Right ventricle myocardium inferior (tissue), 1 donor: ENCODE results near the gene DNAAF6. TPM values are rescaled to one million over a fixed set of nuclear protein-coding genes. Genes with fewer than 3 reads are reported as not detected.
"Not testable (repeated sequence)": the region's sequence is repeated elsewhere in the genome, so short reads cannot be mapped to it uniquely, and the experiment has no call there.

Source experiments
- ATAC-seq: fragments of 200-7000 bp; cut with Tn5 transposase; one replicate; pipeline ENCODE4 v1.9.1; 2020; ENCODE audit warnings: mild to moderate bottlenecking, moderate library complexity
- DNase-seq: peaks from one replicate; pipeline ENCODE4 v3.0.0; 2021; ENCODE audit errors: missing footprints
- intact Hi-C: fragments of 100-400 bp; cut with DNase I; formaldehyde crosslinking; loops from one replicate; pipeline ENCODE4 v1.11.0; 2022
- long read RNA-seq: library from polyadenylated mRNA; unstranded; transcript quantifications from one replicate; pipeline ENCODE4 v2.0.0, GENCODE V29; 2021
- total RNA-seq: library from RNA; stranded (reverse); fragmentation: NEBNext Ultra II Directional; extraction: Animal tissue kit (Norgen Biotek cat#: 25700); gene quantifications from one replicate; pipeline ENCODE4 v1.2.1, GENCODE V29; 2021
- donor health status: DM: no; HTN: yes; CAD: no; lungs with severe emphysema.

Gene DNAAF6
- not detected for total RNA-seq
- long read RNA-seq: 0 reads

GRCh38 chrX:107205770-107206696 is at the start of gene DNAAF6, which contains the start of gene NUP62CL:
TSS of gene DNAAF6 (plus strand) at chrX:107206611. CDS start at chrX:107212876, 6,265 bp downstream.
TSS of gene NUP62CL (minus strand) at chrX:107206433. CDS start at chrX:107175146, 31,287 bp downstream.
- ATAC-seq (peak; percentile 83), DNase-seq (peak; percentile 69)
- intact Hi-C loops: no loop called here

- DNase-seq, ATAC-seq, intact Hi-C loops: not testable (repeated sequence)
These were observed 48.8 kb upstream of the DNAAF6 start for GRCh38 chrX:107157618-107158017.

DNA sequence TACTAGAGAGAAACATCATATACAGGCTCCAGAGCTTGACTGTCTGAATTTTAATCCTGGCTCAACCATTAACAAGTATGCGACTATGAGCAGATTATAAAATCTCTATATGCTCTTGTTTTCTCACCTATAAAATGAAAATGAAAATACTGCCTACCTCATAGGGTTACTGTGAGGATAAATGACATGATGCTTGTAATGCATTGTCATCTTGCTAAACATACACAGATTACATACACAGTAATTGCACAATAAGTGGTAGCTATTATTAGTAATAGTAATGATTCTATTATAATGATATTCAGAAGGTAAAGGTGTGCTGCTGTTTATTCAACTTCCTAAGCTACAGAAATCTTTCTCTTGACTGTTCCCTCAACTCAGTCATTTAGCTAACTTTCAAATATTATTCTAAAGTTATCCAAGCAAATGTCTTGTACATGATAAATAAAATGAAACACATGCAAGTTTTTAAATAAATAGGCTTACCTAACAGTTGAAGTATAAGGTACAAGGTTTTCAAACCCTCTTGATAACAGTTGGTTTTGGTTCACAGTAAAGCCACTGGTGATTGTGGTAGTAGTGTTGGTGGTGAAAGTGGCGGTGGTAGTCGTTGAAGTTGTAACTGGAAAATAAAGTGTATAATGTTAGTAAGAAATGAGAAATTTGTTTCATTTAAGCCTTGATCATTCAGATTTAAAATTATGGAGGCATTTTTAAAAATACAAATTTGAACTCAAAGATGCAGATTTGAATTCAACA is 39.1 kb upstream of the DNAAF6 start:
- no peak for ATAC-seq
- no peak for DNase-seq
- intact Hi-C loops: no loop called here

- intact Hi-C loops: no loop called here
- DNase-seq (no peak), ATAC-seq (no peak)
These were observed 38.2 kb upstream of the DNAAF6 start for GRCh38 chrX:107168257-107168656.

DNA sequence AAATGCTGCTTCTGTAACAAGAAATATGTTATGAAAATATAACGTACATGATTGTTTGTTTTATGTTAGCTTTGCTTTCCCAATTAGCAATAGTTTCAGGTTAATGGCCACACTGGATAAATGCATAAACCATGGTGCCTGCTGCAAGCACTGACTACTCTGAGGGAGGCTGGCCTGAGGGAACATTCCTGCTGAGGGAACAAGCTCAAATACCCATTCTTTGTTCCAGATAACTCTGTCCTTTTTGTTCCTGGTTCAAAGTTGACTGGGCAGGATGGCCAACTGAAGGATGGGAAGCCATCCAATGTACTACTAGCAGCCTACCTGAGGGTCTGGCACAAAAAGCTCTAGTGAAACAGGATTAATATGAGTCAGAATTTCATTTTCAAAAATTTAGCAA is 37.7 kb upstream of the DNAAF6 start:
- DNase-seq (no peak), ATAC-seq (no peak)
- intact Hi-C loops: no loop called here

- intact Hi-C loops: no loop called here
- ATAC-seq: no peak
These were observed 34.9 kb upstream of the DNAAF6 start for GRCh38 chrX:107171369-107172102.

DNA sequence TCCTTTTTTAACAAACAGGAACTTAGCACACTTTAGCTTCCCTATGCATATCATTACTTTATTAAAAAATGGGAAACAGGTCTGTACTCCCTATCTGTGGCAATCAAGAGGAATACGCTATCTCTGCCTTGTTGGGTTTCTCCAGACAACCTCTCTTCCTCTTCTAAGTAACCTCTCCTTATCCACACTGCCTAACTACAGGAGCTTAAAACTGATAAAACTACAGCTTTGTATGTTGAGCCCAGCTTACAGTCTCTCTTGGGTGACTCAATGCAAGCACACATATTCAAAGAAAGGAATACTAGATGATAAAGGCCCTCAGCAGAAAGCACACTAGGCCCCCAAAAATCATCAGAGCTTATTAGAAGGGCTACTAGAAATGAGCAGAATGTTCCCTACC is 9.1 kb upstream of the DNAAF6 start:
- intact Hi-C loops: no loop called here
- DNase-seq (no peak), ATAC-seq (no peak)

More at GRCh38 chrX:107171369-107172102, 34.9 kb upstream of the DNAAF6 start:
- DNase-seq: no peak

DNA sequence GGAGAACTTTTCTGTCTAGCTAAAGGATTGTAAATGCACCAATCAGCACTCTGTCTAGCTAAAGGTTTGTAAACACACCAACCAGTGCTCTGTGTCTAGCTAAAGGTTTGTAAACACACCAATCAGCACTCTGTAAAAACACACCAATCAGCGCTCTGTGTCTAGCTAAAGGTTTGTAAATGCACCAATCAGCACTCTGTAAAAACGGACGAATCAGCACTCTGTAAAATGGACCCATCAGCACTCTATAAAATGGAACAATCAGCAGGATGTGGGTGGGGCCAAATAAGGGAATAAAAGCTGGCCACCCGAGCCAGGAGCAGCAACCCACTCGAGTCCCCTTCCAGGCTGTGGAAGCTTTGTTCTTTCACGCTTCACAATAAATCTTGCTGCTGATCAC is 8.3 kb upstream of the DNAAF6 start:
- DNase-seq, ATAC-seq, intact Hi-C loops: not testable (repeated sequence)

DNA sequence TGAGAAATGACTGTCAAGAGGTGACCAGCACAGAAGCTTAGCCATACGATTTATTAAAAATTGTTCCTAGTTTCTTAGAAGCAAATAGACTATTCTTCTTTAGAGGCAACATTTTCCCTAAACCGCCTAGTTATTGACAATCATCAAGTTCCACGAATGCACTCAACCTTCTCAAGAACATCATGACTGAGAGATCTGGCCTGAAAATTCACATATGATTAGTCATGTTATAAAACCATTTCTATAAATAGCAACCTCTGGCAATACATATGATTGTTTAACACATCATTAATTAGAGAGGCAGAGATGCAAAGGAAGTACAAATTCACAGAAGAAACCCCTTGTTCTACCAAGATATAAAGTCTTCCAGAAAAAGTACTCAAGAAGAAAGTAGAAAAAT is 6.9 kb upstream of the DNAAF6 start:
- ATAC-seq: no peak
- intact Hi-C loops: no loop called here
- no peak for DNase-seq

DNA sequence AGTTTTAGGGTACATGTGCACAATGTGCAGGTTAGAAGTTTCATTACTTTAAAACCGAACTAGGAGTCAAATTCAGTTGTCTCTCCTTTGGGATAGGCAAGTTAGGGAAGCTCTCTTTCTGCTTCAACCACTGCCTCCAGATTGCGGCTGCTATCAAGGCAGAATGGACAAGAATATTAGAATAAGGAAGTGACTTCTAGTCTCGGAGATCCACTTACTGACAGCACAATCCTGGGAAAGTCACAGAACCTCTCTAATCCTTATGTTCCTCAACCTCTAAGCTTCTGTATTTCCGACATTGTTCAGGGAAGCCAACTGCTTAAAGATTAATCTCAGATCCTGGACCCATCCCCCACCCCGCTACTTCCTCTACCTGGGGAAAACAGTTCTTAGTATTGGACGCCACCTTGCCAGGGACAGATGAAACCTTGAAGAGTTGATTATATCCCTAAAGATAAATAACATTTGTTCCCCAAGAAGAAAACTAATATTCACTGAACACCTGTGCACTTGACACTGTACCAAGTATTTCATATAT is 2.3 kb upstream of the DNAAF6 start:
- intact Hi-C loops: no loop called here
- ATAC-seq: no peak
- no peak for DNase-seq

DNA sequence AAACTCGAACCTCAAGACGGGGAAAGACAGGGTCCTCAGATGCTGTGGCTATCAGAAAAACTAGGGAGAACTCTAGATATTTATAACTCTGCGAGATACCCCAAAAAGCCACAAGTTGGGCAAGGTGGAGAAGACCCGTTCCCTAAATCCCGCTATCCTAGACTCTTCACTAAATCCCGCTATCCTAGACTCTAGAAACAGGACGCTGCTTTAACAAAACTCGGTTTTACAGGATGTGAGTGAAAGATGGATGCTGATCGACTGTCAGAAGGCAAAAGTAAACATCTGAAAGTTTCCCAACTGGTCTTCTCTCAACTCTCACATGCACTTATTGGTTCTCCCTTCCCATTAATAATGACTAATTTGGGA is 270 bp downstream of the DNAAF6 start:
- ATAC-seq: no peak
- DNase-seq: no peak
- intact Hi-C loops: no loop called here

- intact Hi-C loops: no loop called here
- DNase-seq (no peak), ATAC-seq (no peak)
These were observed 678 bp downstream of the DNAAF6 start for GRCh38 chrX:107207089-107207488.

GRCh38 chrX:107207943-107208342 is 1.5 kb downstream of the DNAAF6 start:
- intact Hi-C loops: no loop called here
- DNase-seq (no peak), ATAC-seq (no peak)

GRCh38 chrX:107213477-107213876 is 7.1 kb downstream of the DNAAF6 start:
- no peak for ATAC-seq
- no peak for DNase-seq

DNA sequence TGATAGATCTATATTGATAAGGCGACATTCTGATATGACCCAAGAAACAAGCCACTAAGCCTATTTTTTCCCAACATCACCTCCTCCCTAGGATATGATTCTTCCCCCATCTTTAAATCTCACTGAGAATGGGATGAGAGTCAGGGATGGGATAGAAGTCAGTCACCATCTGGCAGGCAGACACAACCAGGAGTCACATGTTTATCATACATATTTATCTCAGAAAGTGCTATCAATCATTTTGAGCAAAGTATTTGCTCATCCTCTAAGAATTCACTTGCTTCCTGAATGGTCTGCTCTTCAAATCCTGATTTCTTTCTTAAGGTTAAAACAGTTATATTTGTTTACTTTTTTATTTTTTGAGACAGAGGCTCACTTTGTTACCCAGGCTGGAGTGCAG is 20.3 kb downstream of the DNAAF6 start:
- intact Hi-C loops: no loop called here
- ATAC-seq: no peak
- no peak for DNase-seq

More at GRCh38 chrX:107213477-107213876, 7.1 kb downstream of the DNAAF6 start:
- intact Hi-C loops: no loop called here

- intact Hi-C loops: no loop called here
- no peak for ATAC-seq
These were observed 21.5 kb downstream of the DNAAF6 start for GRCh38 chrX:107227780-107228485.

DNA sequence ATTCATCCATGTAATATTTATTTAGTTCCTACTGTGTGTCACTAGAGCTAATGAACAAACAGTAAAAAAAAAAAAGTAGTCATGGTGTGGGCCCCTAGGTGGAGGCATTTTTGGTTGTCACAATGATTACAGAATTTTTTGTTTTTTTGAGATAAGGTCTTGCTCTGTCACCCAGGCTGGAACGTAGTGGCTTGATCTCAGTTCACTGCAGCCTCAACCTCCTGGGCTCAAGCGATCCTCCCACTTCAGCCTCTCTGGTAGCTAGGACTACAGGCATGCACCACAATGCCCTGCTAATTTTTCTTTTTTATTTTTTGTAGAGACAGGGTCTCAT is 22.0 kb downstream of the DNAAF6 start:
- intact Hi-C loops: no loop called here
- no peak for DNase-seq
- no peak for ATAC-seq

More at GRCh38 chrX:107227780-107228485, 21.5 kb downstream of the DNAAF6 start:
- DNase-seq: no peak

GRCh38 chrX:107272431-107272921 is 66.1 kb downstream of the DNAAF6 start:
- DNase-seq (no peak), ATAC-seq (no peak)
- intact Hi-C loops: no loop called here
